GM12872 (cell line): Measurements from ENCODE around the gene IREB2.

Experiments used
- CTCF ChIP-seq: IDR thresholded peaks from 3 replicates; pipeline ENCODE4 v1.5.1; 2011; ENCODE audit warnings: low read depth, mild to moderate bottlenecking, low read length, moderate library complexity; ENCODE audit not compliant: insufficient read depth

IREB2 gene

DNA sequence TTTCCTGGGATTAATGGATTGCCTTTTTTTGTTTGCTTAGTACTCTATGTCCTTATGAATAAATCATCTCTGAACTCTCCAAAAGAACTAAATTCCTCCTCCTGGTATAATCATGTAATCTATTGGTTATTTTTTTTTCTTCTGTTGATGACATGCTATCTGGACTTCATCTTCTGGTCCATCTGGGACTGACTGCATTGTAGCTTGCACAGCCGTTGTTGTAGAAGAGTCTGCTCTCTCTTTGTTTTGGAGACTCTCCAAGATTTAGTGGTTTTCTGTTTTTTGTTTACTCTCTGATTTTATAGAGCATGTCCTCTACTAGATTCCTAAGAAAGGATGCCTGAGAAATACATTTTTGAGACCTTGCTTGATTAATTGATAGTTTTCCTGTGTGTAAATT is 19.1 kb downstream of the IREB2 start:
- TF ChIP-seq CTCF = no peak

DNA sequence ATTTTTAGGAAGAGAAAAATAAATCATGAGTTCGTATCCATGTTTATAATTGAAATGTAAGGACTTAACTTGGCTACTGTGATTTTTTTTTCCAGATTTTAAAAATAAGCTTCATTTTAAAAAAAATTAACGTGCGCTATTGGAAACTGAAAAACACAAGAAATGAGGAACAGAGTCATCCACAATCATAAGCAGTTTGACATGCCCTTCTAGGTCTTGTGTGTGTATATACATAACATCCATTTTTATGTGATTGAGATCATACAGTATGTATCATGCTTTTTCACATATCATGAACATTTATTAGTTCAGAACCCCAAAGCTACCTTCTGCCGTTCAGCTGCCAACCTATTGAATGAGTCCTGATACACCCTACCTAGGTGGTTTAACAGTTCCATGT is 22.7 kb downstream of the IREB2 start:
- TF ChIP-seq CTCF = no peak

GRCh38 chr15:78461171-78461888 is 23.3 kb downstream of the IREB2 start:
- no peak for TF ChIP-seq CTCF

GRCh38 chr15:78469031-78469430 is 31.0 kb downstream of the IREB2 start:
- no peak for TF ChIP-seq CTCF

DNA sequence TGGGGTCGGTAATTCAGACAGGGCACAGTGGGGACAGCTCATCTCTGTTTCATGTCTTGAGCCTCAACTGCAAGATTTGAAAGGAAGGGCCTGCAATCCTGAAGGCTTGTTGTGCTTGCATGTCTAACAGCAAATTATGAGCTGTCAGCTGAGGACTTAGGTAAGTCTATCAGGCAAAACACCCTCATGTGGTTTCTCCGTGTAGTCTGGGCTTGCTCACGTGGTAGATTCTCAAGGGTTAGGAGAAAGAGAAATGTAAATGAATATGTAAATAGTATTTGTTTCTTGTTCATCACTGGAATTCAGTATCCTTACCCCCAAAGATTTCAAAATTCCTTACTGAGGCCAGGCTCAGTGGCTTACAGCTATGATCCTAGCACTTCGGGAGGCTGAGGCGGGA is 39.3 kb downstream of the IREB2 start:
- no peak for TF ChIP-seq CTCF

GRCh38 chr15:78479650-78480049 is 41.6 kb downstream of the IREB2 start:
- no peak for TF ChIP-seq CTCF

GRCh38 chr15:78481917-78482316 is 43.9 kb downstream of the IREB2 start:
- no peak for TF ChIP-seq CTCF

DNA sequence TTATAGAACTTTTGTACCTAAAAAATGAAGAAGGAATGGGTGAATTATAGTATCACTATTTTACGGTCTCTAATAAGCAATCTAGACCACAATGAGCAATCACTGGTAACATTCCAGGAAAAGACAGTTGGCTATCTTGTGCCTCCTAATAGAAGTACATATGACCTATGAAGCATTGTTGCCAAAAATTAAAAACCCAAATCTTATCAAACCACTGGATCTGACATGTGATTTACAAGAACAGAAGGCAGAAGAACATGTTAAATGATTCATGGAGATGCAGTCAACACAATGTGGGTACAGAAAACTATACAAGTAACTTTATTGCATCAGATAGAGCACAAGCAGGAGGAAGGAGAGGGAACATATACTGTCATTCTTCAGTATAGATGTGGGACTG is 54.9 kb downstream of the IREB2 start:
- no peak for TF ChIP-seq CTCF
